ENCODE data around the gene NAA25.

Gene NAA25

GRCh38 chr12:112096667-112097066 lies 11.9 kb downstream of the NAA25 start:
- H3K4me3 ChIP-seq (ENCODE audit: low read depth in 1 of 2, low read length in 1 of 2) = no peak overlapping the region
- H3K4me1 ChIP-seq (ENCODE audit: control insufficient read depth in 1 of 2, insufficient read depth in 1 of 2, low read depth in 1 of 2, low read length in 1 of 2) = no peaks in the 10 kb centered on the region
- no peak for TF ChIP-seq CTCF (IDR thresholded peaks at IDR 0.05)
- peak overlapping the region; percentile 38 for H3K27ac ChIP-seq
- H3K36me3 ChIP-seq = peaks cover 6% of the 10 kb centered on the region
- no peaks in the 10 kb centered on the region for H3K27me3 ChIP-seq
- no peaks in the 10 kb centered on the region for H3K9me3 ChIP-seq

- no peaks in the 10 kb centered on the region for H3K9me3 ChIP-seq
- H3K4me3 ChIP-seq (ENCODE audit: low read depth in 1 of 2, low read length in 1 of 2) = no peak overlapping the region
- H3K36me3 ChIP-seq = peaks cover 6% of the 10 kb centered on the region
- H3K4me1 ChIP-seq (ENCODE audit: control insufficient read depth in 1 of 2, insufficient read depth in 1 of 2, low read depth in 1 of 2, low read length in 1 of 2) = no peaks in the 10 kb centered on the region
- TF ChIP-seq CTCF (IDR thresholded peaks at IDR 0.05) = no peak
- H3K27me3 ChIP-seq = no peaks in the 10 kb centered on the region
- H3K27ac ChIP-seq = peak overlapping the region; percentile 38
Observed at GRCh38 chr12:112096070-112096469, 12.5 kb downstream of the NAA25 start.

GRCh38 chr12:112091563-112091962 lies 17.0 kb downstream of the NAA25 start:
- Histone ChIP-seq H3K4me1 (ENCODE audit: control insufficient read depth in 1 of 2, insufficient read depth in 1 of 2, low read depth in 1 of 2, low read length in 1 of 2) (no peaks in the 10 kb centered on the region), H3K9me3 (no peaks in the 10 kb centered on the region), H3K36me3 (peaks cover 6% of the 10 kb centered on the region), H3K4me3 (ENCODE audit: low read depth in 1 of 2, low read length in 1 of 2) (no peak overlapping the region), H3K27ac (no peak overlapping the region), H3K27me3 (no peaks in the 10 kb centered on the region)
- TF ChIP-seq CTCF (IDR thresholded peaks at IDR 0.05) = no peak

GRCh38 chr12:112087851-112088250 lies 20.7 kb downstream of the NAA25 start:
- H3K4me1 ChIP-seq (ENCODE audit: control insufficient read depth in 1 of 2, insufficient read depth in 1 of 2, low read depth in 1 of 2, low read length in 1 of 2) = no peaks in the 10 kb centered on the region
- no peaks in the 10 kb centered on the region for H3K9me3 ChIP-seq

GRCh38 chr12:112087055-112087850 lies 21.3 kb downstream of the NAA25 start:
- Histone ChIP-seq H3K27ac (no peak overlapping the region), H3K36me3 (peaks cover 2% of the 10 kb centered on the region)

More at GRCh38 chr12:112087851-112088250, 20.7 kb downstream of the NAA25 start:
- Histone ChIP-seq H3K4me3 (ENCODE audit: low read depth in 1 of 2, low read length in 1 of 2) (no peak overlapping the region), H3K27ac (no peak overlapping the region), H3K27me3 (no peaks in the 10 kb centered on the region), H3K36me3 (peaks cover 6% of the 10 kb centered on the region)
- no peak for TF ChIP-seq CTCF (IDR thresholded peaks at IDR 0.05)

More at GRCh38 chr12:112087055-112087850, 21.3 kb downstream of the NAA25 start:
- Histone ChIP-seq H3K4me1 (ENCODE audit: control insufficient read depth in 1 of 2, insufficient read depth in 1 of 2, low read depth in 1 of 2, low read length in 1 of 2) (no peaks in the 10 kb centered on the region), H3K4me3 (ENCODE audit: low read depth in 1 of 2, low read length in 1 of 2) (no peak overlapping the region), H3K27me3 (no peaks in the 10 kb centered on the region), H3K9me3 (no peaks in the 10 kb centered on the region)
- TF ChIP-seq CTCF (IDR thresholded peaks at IDR 0.05) = no peak
